SH-SY5Y (cell line): Measurements from ENCODE around the gene HCFC1R1.

Experiments
- GATA2 ChIP-seq: IDR thresholded peaks from 2 replicates; pipeline ENCODE4 v1.6.1; 2011; ENCODE audit warnings: mild to moderate bottlenecking, low read depth, low read length
- GATA3 ChIP-seq: IDR thresholded peaks from 2 replicates; pipeline ENCODE4 v1.6.1; 2011; ENCODE audit warnings: low read depth, mild to moderate bottlenecking, low read length, moderate library complexity

GRCh38 chr16:3001316-3001715 lies 22.4 kb downstream of the HCFC1R1 start:
- no peak for TF ChIP-seq GATA2
- no peak for TF ChIP-seq GATA3
